GM12892 (cell line): ENCODE measurements around the gene CRIP2.

Source experiments
- POLR2A ChIP-seq: IDR thresholded peaks from 2 replicates; pipeline ENCODE4 v1.6.1; 2011; ENCODE audit warnings: low read depth, low read length, control low read depth
- POLR2AphosphoS5 ChIP-seq: IDR thresholded peaks from 2 replicates; pipeline ENCODE4 v1.6.1; 2011; ENCODE audit warnings: low read depth, low read length, control low read depth
- TAF1 ChIP-seq: IDR thresholded peaks from 2 replicates; pipeline ENCODE4 v1.6.1; 2011; ENCODE audit warnings: low read depth, mild to moderate bottlenecking, control low read depth, low read length, borderline replicate concordance

GRCh38 chr14:105461903-105462302 is 12.7 kb upstream of the CRIP2 start:
- TF ChIP-seq POLR2A, result no peak
- TF ChIP-seq POLR2AphosphoS5, result no peak
- TF ChIP-seq TAF1, result no peak
